ENCODE measurements around the gene OR1N2. TPM values are rescaled to one million over a fixed set of nuclear protein-coding genes. Genes with fewer than 3 reads are reported as not detected.

The OR1N2 gene
- total and polyA plus RNA-seq, 10 of the 15 experiments (the other 5 are each of a cell fraction or from before 2014, with no cell fraction given): 0.08 TPM; not detected in 9

DNA sequence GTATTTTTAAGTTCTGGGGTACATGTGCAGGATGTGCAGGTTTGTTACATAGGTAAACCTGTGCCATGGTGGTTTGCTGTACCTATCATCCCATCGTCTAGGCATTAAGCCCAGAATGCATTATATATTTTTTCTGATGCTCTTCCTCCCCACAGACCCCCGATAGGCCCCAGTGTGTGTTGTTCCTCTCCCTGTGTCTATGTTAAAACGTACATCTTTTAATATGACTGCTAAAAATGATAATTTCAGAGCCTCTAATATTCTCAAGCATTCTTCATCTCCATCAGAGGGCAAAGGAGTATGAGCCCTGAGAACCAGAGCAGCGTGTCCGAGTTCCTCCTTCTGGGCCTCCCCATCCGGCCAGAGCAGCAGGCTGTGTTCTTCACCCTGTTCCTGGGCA is 42.4 kb upstream of the OR1N2 start, which contains the start of gene OR1J2:
Gene OR1J2, plus strand, starts transcription at position 301 of the 400 bp plus-strand sequence. Its CDS starts 0 bp downstream, at position 301.
- 18% methylated on average over 6 of the region's 6 CpGs for WGBS (ENCODE audit: insufficient coverage, insufficient replicate concordance, low lambda C conversion rate, missing lambda C conversion rate)
- no peak within 1 kb of the TSS for H3K27ac ChIP-seq (ENCODE audit: control insufficient read depth, insufficient read depth)
- H4K20me1 ChIP-seq (ENCODE audit: control insufficient read depth, insufficient read depth): no peaks in the 10 kb centered on the region
- ChIA-PET SMC1A (ENCODE audit: uncharacterized antibody, unreplicated experiment) (no interaction called here), CTCF (no interaction called here), POLR2A (no interaction called here), RAD21 (ENCODE audit: unreplicated experiment) (no interaction called here)
- TF ChIP-seq PML (IDR thresholded peaks at IDR 0.05; ENCODE audit: low read length) (no peak), RB1 (IDR thresholded peaks at IDR 0.05; ENCODE audit: borderline replicate concordance) (no peak), CBFB (IDR thresholded peaks at IDR 0.05; ENCODE audit: low read depth) (no peak), IRF4 (IDR thresholded peaks at IDR 0.05; ENCODE audit: low read depth, low read length) (no peak), NFYA (IDR thresholded peaks at IDR 0.05; ENCODE audit: borderline replicate concordance, low read depth, low read length) (no peak), NFYB (IDR thresholded peaks at IDR 0.05; ENCODE audit: insufficient read depth, low read depth, low read length) (no peak), HCFC1 (IDR thresholded peaks at IDR 0.05; ENCODE audit: low read length) (no peak), NR2C2 (IDR thresholded peaks at IDR 0.05; ENCODE audit: borderline replicate concordance, control insufficient read depth, insufficient read length, low read depth) (no peak), RAD21 (IDR thresholded peaks at IDR 0.05; ENCODE audit: insufficient read depth, low read depth, low read length) (no peak), TBL1XR1 (IDR thresholded peaks at IDR 0.05; ENCODE audit: low read depth, low read length) (no peak)
- TF ChIP-seq, protein P1, sequence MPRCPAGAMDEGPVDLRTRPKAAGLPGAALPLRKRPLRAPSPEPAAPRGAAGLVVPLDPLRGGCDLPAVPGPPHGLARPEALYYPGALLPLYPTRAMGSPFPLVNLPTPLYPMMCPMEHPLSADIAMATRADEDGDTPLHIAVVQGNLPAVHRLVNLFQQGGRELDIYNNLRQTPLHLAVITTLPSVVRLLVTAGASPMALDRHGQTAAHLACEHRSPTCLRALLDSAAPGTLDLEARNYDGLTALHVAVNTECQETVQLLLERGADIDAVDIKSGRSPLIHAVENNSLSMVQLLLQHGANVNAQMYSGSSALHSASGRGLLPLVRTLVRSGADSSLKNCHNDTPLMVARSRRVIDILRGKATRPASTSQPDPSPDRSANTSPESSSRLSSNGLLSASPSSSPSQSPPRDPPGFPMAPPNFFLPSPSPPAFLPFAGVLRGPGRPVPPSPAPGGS (IDR thresholded peaks at IDR 0.05; ENCODE audit: borderline replicate concordance, insufficient read depth, low read depth, low read length, poor library complexity, severe bottlenecking): no peak
- no peak within 1 kb of the TSS for H3K4me2 ChIP-seq (ENCODE audit: control insufficient read depth, insufficient read depth)
- in situ Hi-C loops (cut with MboI) (no loop called here), intact Hi-C loops (cut with micrococcal nuclease; ENCODE audit: unreplicated experiment) (no loop called here)
- H3K27me3 ChIP-seq (replicated peaks in 1 of 2; ENCODE audit: control insufficient read depth in 2 of 2, insufficient read depth in 2 of 2, low read length in 1 of 2): no peaks in the 10 kb centered on the region; a peak in 1 of 4 replicates
- FAIRE-seq (no peak), DNase-seq (ENCODE audit: low read depth, low spot score) (no peak), ATAC-seq (no peak)
- BruUV-seq (replicated peaks): no TSS peak
- no peaks in the 10 kb centered on the region for H3K79me2 ChIP-seq (ENCODE audit: control insufficient read depth, insufficient read depth, low read length)
- no peaks in the 10 kb centered on the region for H3K9me3 ChIP-seq (replicated peaks; ENCODE audit: control insufficient read depth, insufficient read depth, low read length)
- no peaks in the 10 kb centered on the region for H3K4me1 ChIP-seq (ENCODE audit: control insufficient read depth, insufficient read depth, low read length)
- no peaks in the 10 kb centered on the region for H3K36me3 ChIP-seq (ENCODE audit: control insufficient read depth in 2 of 2, insufficient read depth in 2 of 2, low read length in 1 of 2)
- H3K4me3 ChIP-seq: no peak within 1 kb of the TSS
- H3K9ac ChIP-seq (ENCODE audit: control insufficient read depth, insufficient read depth, low read length): no peak within 1 kb of the TSS
- no peak within 1 kb of the TSS for H2AFZ ChIP-seq (ENCODE audit: control insufficient read depth, low read depth, low read length)

Data from GM12878 (cell line).